Fibroblast of lung (primary cell): Measurements from ENCODE around the gene HIVEP3.

Experiments
- CTCF ChIP-seq, 2 donors: IDR thresholded peaks in 1 of 2; conservative IDR thresholded peaks in 1 of 2; 1 replicate in 1 of 2; 2 replicates in 1 of 2; pipeline ENCODE4 v1.5.1; 2011 to 2012; ENCODE audit warnings: low read length in 2 of 2, control low read depth in 1 of 2, inconsistent platforms in 1 of 2, low read depth in 1 of 2, mild to moderate bottlenecking in 1 of 2
- EZH2 ChIP-seq: IDR thresholded peaks from 2 replicates; pipeline ENCODE4 v1.5.1; 2012; ENCODE audit warnings: low read length, control low read depth, mild to moderate bottlenecking; ENCODE audit errors: missing control alignments

- TF ChIP-seq CTCF (conservative IDR thresholded peaks at IDR 0.05 in 1 of 2, IDR thresholded peaks at IDR 0.05 in 1 of 2; ENCODE audit: low read depth in 1 of 2, low read length in 2 of 2), result no peak
- TF ChIP-seq EZH2, result no peak
Observed at GRCh38 chr1:41494351-41495209, 424.1 kb downstream of the HIVEP3 start.
